ENCODE measurements around the gene HIF3A. TPM values are rescaled to one million over a fixed set of nuclear protein-coding genes. Genes with fewer than 3 reads are reported as not detected.

The HIF3A gene
- total and polyA plus RNA-seq, 2 of the 8 experiments (the other 6 are each of a cell fraction or from before 2014, with no cell fraction given) = 38.6 to 38.8 TPM

- TF ChIP-seq RNF2 (IDR thresholded peaks at IDR 0.05; ENCODE audit: borderline replicate concordance, low read depth, low read length, missing control alignments, poor library complexity, severe bottlenecking) (no peak), SRF (IDR thresholded peaks at IDR 0.05; ENCODE audit: low read depth, low read length) (no peak)
These were observed 54.6 kb downstream of the HIF3A start (continued) for GRCh38 chr19:46351241-46352041.

Data from H1 (cell line).